ENCODE measurements around the gene FBF1.

The FBF1 gene

GRCh38 chr17:75921596-75921995 lies 19.2 kb downstream of the FBF1 start:
- TF ChIP-seq EZH2phosphoT487 (IDR thresholded peaks at IDR 0.05; ENCODE audit: borderline replicate concordance, low read length), result no peak
- no peak for TF ChIP-seq CTCF (IDR thresholded peaks at IDR 0.05; ENCODE audit: low read depth, low read length, poor library complexity, severe bottlenecking)
- no peaks in the 10 kb centered on the region for H3K4me1 ChIP-seq (ENCODE audit: control insufficient read depth, low read length)
- H3K27me3 ChIP-seq (ENCODE audit: control insufficient read depth, low read length), result no peaks in the 10 kb centered on the region
- no peaks in the 10 kb centered on the region for H3K79me2 ChIP-seq (ENCODE audit: control insufficient read depth, low read length)
- no peak overlapping the region for H3K4me3 ChIP-seq (ENCODE audit: low read length)
- H3F3A ChIP-seq (ENCODE audit: control insufficient read depth, insufficient read depth), result no peaks in the 10 kb centered on the region
- no peak overlapping the region for H3K4me2 ChIP-seq (ENCODE audit: low read length)
- H4K20me1 ChIP-seq (ENCODE audit: control insufficient read depth, insufficient read depth, low read depth, low read length), result no peaks in the 10 kb centered on the region
- H3K9me3 ChIP-seq (ENCODE audit: control insufficient read depth, insufficient read depth, low read length), result no peaks in the 10 kb centered on the region
- no peaks in the 10 kb centered on the region; the same call in 1 of the 2 replicates for H3K36me3 ChIP-seq (ENCODE audit: control insufficient read depth, low read length)
- H3K27ac ChIP-seq (ENCODE audit: low read depth, low read length), result no peak overlapping the region
- H3K9me2 ChIP-seq (replicated peaks; ENCODE audit: control insufficient read depth, low read length), result no peaks in the 10 kb centered on the region

GRCh38 chr17:75920045-75920560 lies 20.7 kb downstream of the FBF1 start:
- no peaks in the 10 kb centered on the region for H3K4me1 ChIP-seq (ENCODE audit: control insufficient read depth, low read length)
- H3F3A ChIP-seq (ENCODE audit: control insufficient read depth, insufficient read depth), result no peaks in the 10 kb centered on the region
- no peak overlapping the region for H3K4me3 ChIP-seq (ENCODE audit: low read length)
- no peak overlapping the region for H3K4me2 ChIP-seq (ENCODE audit: low read length)
- H3K9me2 ChIP-seq (replicated peaks; ENCODE audit: control insufficient read depth, low read length), result no peaks in the 10 kb centered on the region
- no peaks in the 10 kb centered on the region for H3K79me2 ChIP-seq (ENCODE audit: control insufficient read depth, low read length)
- no peak for TF ChIP-seq CTCF (IDR thresholded peaks at IDR 0.05; ENCODE audit: low read depth, low read length, poor library complexity, severe bottlenecking)
- no peak for TF ChIP-seq EZH2phosphoT487 (IDR thresholded peaks at IDR 0.05; ENCODE audit: borderline replicate concordance, low read length)
- H3K36me3 ChIP-seq (ENCODE audit: control insufficient read depth, low read length), result no peaks in the 10 kb centered on the region; the same call in 1 of the 2 replicates
- H3K27ac ChIP-seq (ENCODE audit: low read depth, low read length), result no peak overlapping the region
- H3K9me3 ChIP-seq (ENCODE audit: control insufficient read depth, insufficient read depth, low read length), result no peaks in the 10 kb centered on the region
- H4K20me1 ChIP-seq (ENCODE audit: control insufficient read depth, insufficient read depth, low read depth, low read length), result no peaks in the 10 kb centered on the region
- H3K27me3 ChIP-seq (ENCODE audit: control insufficient read depth, low read length), result no peaks in the 10 kb centered on the region

- no peaks in the 10 kb centered on the region; the same call in 1 of the 2 replicates for H3K36me3 ChIP-seq (ENCODE audit: control insufficient read depth, low read length)
Observed at GRCh38 chr17:75919611-75920010, 21.2 kb downstream of the FBF1 start.

More at GRCh38 chr17:75919611-75920010, 21.2 kb downstream of the FBF1 start:
- H3K9me2 ChIP-seq (replicated peaks; ENCODE audit: control insufficient read depth, low read length), result no peaks in the 10 kb centered on the region
- no peak overlapping the region for H3K27ac ChIP-seq (ENCODE audit: low read depth, low read length)
- no peak for TF ChIP-seq CTCF (IDR thresholded peaks at IDR 0.05; ENCODE audit: low read depth, low read length, poor library complexity, severe bottlenecking)
- TF ChIP-seq EZH2phosphoT487 (IDR thresholded peaks at IDR 0.05; ENCODE audit: borderline replicate concordance, low read length), result no peak
- H3K4me3 ChIP-seq (ENCODE audit: low read length), result no peak overlapping the region
- no peaks in the 10 kb centered on the region for H3K4me1 ChIP-seq (ENCODE audit: control insufficient read depth, low read length)
- no peaks in the 10 kb centered on the region for H3K27me3 ChIP-seq (ENCODE audit: control insufficient read depth, low read length)
- H3K9me3 ChIP-seq (ENCODE audit: control insufficient read depth, insufficient read depth, low read length), result no peaks in the 10 kb centered on the region
- H3K4me2 ChIP-seq (ENCODE audit: low read length), result no peak overlapping the region
- no peaks in the 10 kb centered on the region for H4K20me1 ChIP-seq (ENCODE audit: control insufficient read depth, insufficient read depth, low read depth, low read length)
- no peaks in the 10 kb centered on the region for H3F3A ChIP-seq (ENCODE audit: control insufficient read depth, insufficient read depth)
- H3K79me2 ChIP-seq (ENCODE audit: control insufficient read depth, low read length), result no peaks in the 10 kb centered on the region
